Left hindlimb (tissue), 1 donor: ENCODE results near the gene LRRTM4.
A peak's percentile ranks its signal among the peaks of the same experiment; 100 is the strongest.
"Not testable (repeated sequence)": the region's sequence is repeated elsewhere in the genome, so short reads cannot be mapped to it uniquely, and the experiment has no call there.

Experiments
- DNase-seq: peaks from one replicate; pipeline ENCODE4 v3.0.0-alpha.2; 2018

The LRRTM4 gene

GRCh38 chr2:77155511-77155910 lies 366.7 kb downstream of the LRRTM4 start:
- DNase-seq: no peak

GRCh38 chr2:77149565-77149964 lies 372.6 kb downstream of the LRRTM4 start:
- DNase-seq: no peak

- DNase-seq: no peak
These were observed 375.0 kb downstream of the LRRTM4 start for GRCh38 chr2:77147153-77147552.

GRCh38 chr2:77144772-77145171 lies 377.4 kb downstream of the LRRTM4 start:
- DNase-seq: no peak

- DNase-seq: no peak
These were observed 380.0 kb downstream of the LRRTM4 start for GRCh38 chr2:77142141-77142540.

GRCh38 chr2:77128479-77128878 lies 393.7 kb downstream of the LRRTM4 start:
- DNase-seq: not testable (repeated sequence)

GRCh38 chr2:77127345-77127744 lies 394.8 kb downstream of the LRRTM4 start:
- DNase-seq: no peak

GRCh38 chr2:77121518-77121917 lies 400.7 kb downstream of the LRRTM4 start:
- no peak for DNase-seq

- DNase-seq: no peak
These were observed 402.8 kb downstream of the LRRTM4 start for GRCh38 chr2:77119333-77119732.

- no peak for DNase-seq
These were observed 413.3 kb downstream of the LRRTM4 start for GRCh38 chr2:77108915-77109314.

GRCh38 chr2:77105008-77105407 lies 417.2 kb downstream of the LRRTM4 start:
- DNase-seq: no peak

- DNase-seq: no peak
These were observed 417.6 kb downstream of the LRRTM4 start for GRCh38 chr2:77104554-77104953.

GRCh38 chr2:77102927-77103326 lies 419.2 kb downstream of the LRRTM4 start:
- no peak for DNase-seq

- DNase-seq: no peak
These were observed 420.3 kb downstream of the LRRTM4 start for GRCh38 chr2:77101796-77102452.

- no peak for DNase-seq
These were observed 422.2 kb downstream of the LRRTM4 start for GRCh38 chr2:77099961-77100360.

- DNase-seq: not testable (repeated sequence)
These were observed 426.7 kb downstream of the LRRTM4 start for GRCh38 chr2:77095525-77095924.

GRCh38 chr2:77095096-77095495 lies 427.1 kb downstream of the LRRTM4 start:
- no peak for DNase-seq

- not testable (repeated sequence) for DNase-seq
These were observed 433.8 kb downstream of the LRRTM4 start for GRCh38 chr2:77088424-77088823.

GRCh38 chr2:77087987-77088414 lies 434.2 kb downstream of the LRRTM4 start:
- DNase-seq: no peak

- no peak for DNase-seq
These were observed 435.7 kb downstream of the LRRTM4 start for GRCh38 chr2:77086478-77086877.

- DNase-seq: no peak
These were observed 436.1 kb downstream of the LRRTM4 start for GRCh38 chr2:77086051-77086450.

GRCh38 chr2:77085561-77085960 lies 436.6 kb downstream of the LRRTM4 start:
- no peak for DNase-seq

GRCh38 chr2:77081597-77081996 lies 440.6 kb downstream of the LRRTM4 start:
- no peak for DNase-seq

GRCh38 chr2:77064324-77064723 lies 457.9 kb downstream of the LRRTM4 start:
- DNase-seq: no peak

- DNase-seq: peak; percentile 35
These were observed 467.2 kb downstream of the LRRTM4 start for GRCh38 chr2:77054938-77055337.
